ENCODE results near the gene PLXDC2.

- TF ChIP-seq CTCF (IDR thresholded peaks at IDR 0.05) (no peak), POLR2A (IDR thresholded peaks at IDR 0.05) (no peak)
These were observed 511.7 kb downstream of the PLXDC2 start for GRCh38 chr10:20327954-20328353.

Data from heart left ventricle (tissue), 13 donors.